DMS53 treated with DMSO at 0.1 percent for 48 hours (cell line): ENCODE measurements around the gene KDM6A.
"Not testable (repeated sequence)": the region's sequence is repeated elsewhere in the genome, so short reads cannot be mapped to it uniquely, and the experiment has no call there.

Source experiments
- DNase-seq: peaks from one replicate; lab custom pipeline; 2025; ENCODE audit not compliant: unreplicated experiment; lab: John Stamatoyannopoulos, UW

Gene KDM6A

GRCh38 chrX:45070116-45071007 lies 197.4 kb downstream of the KDM6A start:
- DNase-seq = peak; percentile 2

- not testable (repeated sequence) for DNase-seq
These were observed 200.0 kb downstream of the KDM6A start for GRCh38 chrX:45073011-45073410.

GRCh38 chrX:45077748-45078424 lies 204.9 kb downstream of the KDM6A start:
- no peak for DNase-seq

GRCh38 chrX:45083314-45083713 lies 210.3 kb downstream of the KDM6A start:
- no peak for DNase-seq

- no peak for DNase-seq
These were observed 237.5 kb downstream of the KDM6A start for GRCh38 chrX:45110494-45110893.

GRCh38 chrX:45126158-45126557 lies 253.2 kb downstream of the KDM6A start:
- no peak for DNase-seq

- no peak for DNase-seq
These were observed 256.0 kb downstream of the KDM6A start for GRCh38 chrX:45128896-45129454.

GRCh38 chrX:45133465-45133864 lies 260.5 kb downstream of the KDM6A start:
- DNase-seq = no peak

GRCh38 chrX:45134315-45134731 lies 261.3 kb downstream of the KDM6A start:
- no peak for DNase-seq

GRCh38 chrX:45134775-45135174 lies 261.8 kb downstream of the KDM6A start:
- DNase-seq = no peak

GRCh38 chrX:45135391-45136075 lies 262.5 kb downstream of the KDM6A start:
- not testable (repeated sequence) for DNase-seq

- no peak for DNase-seq
These were observed 264.5 kb downstream of the KDM6A start for GRCh38 chrX:45137531-45137930.

- no peak for DNase-seq
These were observed 265.5 kb downstream of the KDM6A start for GRCh38 chrX:45138525-45138924.

- DNase-seq = no peak
These were observed 267.8 kb downstream of the KDM6A start for GRCh38 chrX:45140812-45141211.

- DNase-seq = no peak
These were observed 269.2 kb downstream of the KDM6A start for GRCh38 chrX:45142185-45142584.

GRCh38 chrX:45143455-45143854 lies 270.5 kb downstream of the KDM6A start:
- DNase-seq = no peak

GRCh38 chrX:45145492-45146215 lies 272.7 kb downstream of the KDM6A start:
- DNase-seq = no peak

GRCh38 chrX:45150821-45151220 lies 277.8 kb downstream of the KDM6A start:
- no peak for DNase-seq

GRCh38 chrX:45154033-45154360 lies 281.0 kb downstream of the KDM6A start:
- DNase-seq = no peak

GRCh38 chrX:45154462-45154861 lies 281.5 kb downstream of the KDM6A start:
- no peak for DNase-seq

- no peak for DNase-seq
These were observed 284.7 kb downstream of the KDM6A start for GRCh38 chrX:45157647-45158046.
